Omental fat pad (tissue), 4 donors: ENCODE results near the gene FBXO8. TPM values are rescaled to one million over a fixed set of nuclear protein-coding genes. Genes with fewer than 3 reads are reported as not detected.

Source experiments
- ATAC-seq: fragments of 150-250 bp; one replicate; pipeline ENCODE4 v1.9.1; 2016; ENCODE audit warnings: mild to moderate bottlenecking, moderate library complexity; ENCODE audit not compliant: low FRiP score
- DNase-seq: peaks from one replicate; pipeline ENCODE4 v3.0.0-alpha.2; 2019; ENCODE audit warnings: low spot score
- total RNA-seq, 4 donors: library from RNA; depleted of rRNA; stranded (reverse); fragments of >200 nt; gene quantifications; one replicate each; pipeline ENCODE4 v1.1.0, GENCODE V29; 2016
- TF ChIP-seq, protein P1 (sequence below), 3 donors: fragments of 450-650 bp; IDR thresholded peaks; one replicate each; pipeline ENCODE4 v1.5.1; 2016 to 2017; ENCODE audit warnings: antibody characterized with exemption in 3 of 3, mild to moderate bottlenecking in 3 of 3, moderate library complexity in 2 of 3

Gene FBXO8
- total RNA-seq, 4 donors from 2014 or later: 15.9 to 50.8 (median 30.3) TPM

DNA sequence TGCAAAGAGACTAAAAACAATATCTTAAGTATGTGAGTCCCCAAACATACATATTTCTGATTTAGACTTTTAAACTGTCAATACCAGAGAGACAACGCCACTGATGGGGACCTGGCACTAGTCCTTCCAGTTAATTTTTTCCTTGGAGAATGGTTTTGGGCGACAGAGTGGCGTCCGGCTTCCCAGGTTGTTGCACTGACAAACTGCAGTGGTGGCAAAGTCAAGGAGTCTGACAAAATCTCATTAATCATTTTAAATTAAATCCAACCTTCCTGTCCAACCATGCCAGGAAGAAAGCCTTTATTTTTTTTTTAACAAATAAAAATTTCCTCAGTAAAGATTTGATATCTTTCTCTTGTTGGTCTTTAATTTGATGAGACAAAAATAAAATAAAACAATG is 52.8 kb downstream of the FBXO8 start:
- TF ChIP-seq, protein P1, sequence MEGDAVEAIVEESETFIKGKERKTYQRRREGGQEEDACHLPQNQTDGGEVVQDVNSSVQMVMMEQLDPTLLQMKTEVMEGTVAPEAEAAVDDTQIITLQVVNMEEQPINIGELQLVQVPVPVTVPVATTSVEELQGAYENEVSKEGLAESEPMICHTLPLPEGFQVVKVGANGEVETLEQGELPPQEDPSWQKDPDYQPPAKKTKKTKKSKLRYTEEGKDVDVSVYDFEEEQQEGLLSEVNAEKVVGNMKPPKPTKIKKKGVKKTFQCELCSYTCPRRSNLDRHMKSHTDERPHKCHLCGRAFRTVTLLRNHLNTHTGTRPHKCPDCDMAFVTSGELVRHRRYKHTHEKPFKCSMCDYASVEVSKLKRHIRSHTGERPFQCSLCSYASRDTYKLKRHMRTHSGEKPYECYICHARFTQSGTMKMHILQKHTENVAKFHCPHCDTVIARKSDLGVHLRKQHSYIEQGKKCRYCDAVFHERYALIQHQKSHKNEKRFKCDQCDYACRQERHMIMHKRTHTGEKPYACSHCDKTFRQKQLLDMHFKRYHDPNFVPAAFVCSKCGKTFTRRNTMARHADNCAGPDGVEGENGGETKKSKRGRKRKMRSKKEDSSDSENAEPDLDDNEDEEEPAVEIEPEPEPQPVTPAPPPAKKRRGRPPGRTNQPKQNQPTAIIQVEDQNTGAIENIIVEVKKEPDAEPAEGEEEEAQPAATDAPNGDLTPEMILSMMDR (IDR thresholded peaks at IDR 0.05): no peak
- DNase-seq (no peak), ATAC-seq (no peak)

DNA sequence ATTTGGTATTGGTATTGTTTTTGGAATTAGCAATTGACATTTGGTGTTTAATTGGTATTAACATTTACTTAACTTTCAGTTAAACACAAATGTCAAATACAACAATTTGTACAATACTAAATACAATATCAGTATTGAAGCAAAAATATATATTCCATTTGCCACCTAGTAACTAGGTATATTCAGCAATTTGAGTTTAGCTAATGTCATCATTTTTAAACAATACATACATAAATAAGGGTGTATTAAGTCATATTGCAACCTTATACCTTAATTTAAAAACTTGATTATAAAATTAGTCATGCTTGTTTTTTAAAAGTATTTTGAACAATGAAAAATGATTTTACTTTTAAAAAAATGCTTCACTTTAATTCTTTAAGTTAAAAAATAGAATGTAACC is 53.3 kb downstream of the FBXO8 start:
- DNase-seq (no peak), ATAC-seq (no peak)
- TF ChIP-seq, protein P1 (IDR thresholded peaks at IDR 0.05): no peak

DNA sequence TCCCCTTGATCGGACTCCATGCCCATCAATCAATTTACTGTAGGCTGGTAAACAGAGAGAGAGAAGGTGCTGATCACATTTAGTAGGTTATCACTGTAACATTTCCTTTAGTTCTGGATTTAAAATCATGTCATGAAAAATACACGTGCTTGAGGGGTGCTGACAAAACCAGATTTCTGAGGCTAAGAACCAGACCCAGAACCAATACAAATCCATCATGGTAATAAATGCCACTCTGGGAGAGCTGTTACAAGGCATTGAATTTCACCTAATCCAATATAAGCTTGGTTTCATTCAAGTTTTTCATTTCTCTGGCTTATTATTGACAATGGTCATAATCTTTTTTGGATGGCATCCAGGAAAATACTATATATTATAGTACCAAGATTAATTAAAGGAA is 54.5 kb downstream of the FBXO8 start:
- no peak for DNase-seq
- no peak for ATAC-seq
- TF ChIP-seq, protein P1 (IDR thresholded peaks at IDR 0.05): no peak

DNA sequence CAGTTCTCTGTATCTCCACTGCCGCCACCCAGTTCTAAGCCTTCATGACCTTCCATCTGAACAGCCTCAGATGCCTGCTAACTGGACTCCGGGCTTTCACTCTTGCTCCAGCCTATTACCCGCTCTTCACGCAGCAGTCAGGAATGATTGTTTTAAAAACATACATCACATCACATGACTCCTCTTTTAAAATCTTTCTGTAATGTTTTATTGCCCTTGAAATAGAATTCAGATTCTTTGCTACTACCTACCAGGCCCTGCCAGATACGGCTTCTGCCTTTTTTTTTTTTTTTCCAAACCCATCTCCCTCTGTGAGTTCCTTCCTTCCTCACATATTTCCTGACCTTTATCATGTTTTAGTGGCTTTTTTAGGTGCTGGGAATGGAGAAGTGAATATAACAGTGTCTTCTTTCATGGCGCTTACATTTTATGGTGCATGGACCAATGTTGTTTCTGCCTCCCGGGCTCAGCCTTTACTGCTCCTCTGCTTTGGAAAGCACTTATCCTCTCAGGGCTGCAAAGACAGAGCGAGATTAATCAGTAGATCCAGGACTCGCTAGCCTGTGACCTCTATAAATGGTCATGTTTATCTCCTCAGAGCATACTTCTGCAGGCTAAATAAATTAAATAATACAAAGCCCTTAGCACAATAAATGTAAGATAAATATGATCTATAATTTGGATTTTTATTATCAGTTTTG is 58.0 kb downstream of the FBXO8 start:
- TF ChIP-seq, protein P1 (IDR thresholded peaks at IDR 0.05): no peak
- no peak for DNase-seq

DNA sequence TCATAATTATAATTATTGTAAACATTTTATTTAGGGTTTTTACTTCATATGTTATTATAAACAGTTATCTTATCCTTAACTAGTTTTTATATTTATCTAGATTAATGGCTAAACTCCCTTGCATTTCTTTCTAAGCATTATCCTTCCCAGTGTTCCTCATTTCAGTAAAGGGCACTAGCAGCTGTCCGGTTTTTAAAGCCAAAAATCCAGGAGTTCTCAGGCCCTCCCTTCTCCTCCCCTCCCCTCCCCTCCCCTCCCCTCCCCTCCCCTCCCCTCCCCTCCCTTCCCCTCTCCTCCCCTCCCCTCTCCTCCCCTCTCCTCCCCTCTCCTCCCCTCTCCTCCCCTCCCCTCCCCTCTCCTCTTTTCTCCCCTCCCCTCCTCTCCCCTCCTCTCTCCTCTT is 58.9 kb downstream of the FBXO8 start:
- ATAC-seq: no peak
- TF ChIP-seq, protein P1 (IDR thresholded peaks at IDR 0.05): no peak
- no peak for DNase-seq

More for the DNA sequence above, 58.0 kb downstream of the FBXO8 start:
- ATAC-seq: no peak

DNA sequence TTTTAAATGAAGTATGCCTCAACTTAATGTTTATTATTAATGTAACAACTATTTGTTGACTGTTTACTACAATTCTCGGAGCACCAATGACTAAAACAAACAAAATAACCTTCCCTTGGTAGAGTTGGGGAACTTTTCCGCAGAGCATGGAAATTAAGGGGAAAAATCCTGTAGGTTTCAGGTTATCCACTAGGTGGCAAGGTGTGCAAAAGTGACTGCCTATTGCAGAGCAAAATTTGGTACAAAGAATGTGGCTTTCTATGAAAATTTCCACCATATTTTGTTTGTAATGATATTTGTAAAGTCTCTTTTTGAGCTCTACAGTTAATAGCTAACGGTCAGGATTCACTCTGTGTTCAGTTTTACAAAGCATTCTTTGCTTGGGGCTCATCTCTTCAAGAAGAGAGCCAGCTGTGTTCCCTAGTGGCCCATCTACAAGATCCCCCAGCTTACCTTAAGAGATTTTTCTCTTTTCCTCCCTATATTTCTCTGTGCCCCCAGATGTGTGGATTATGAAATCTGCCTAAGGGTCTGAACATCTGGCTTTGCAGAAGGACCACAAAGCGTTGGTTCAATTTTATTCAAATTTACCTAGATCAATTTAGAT is 61.1 kb downstream of the FBXO8 start:
- no peak for DNase-seq
- ATAC-seq: no peak
- TF ChIP-seq, protein P1 (IDR thresholded peaks at IDR 0.05): no peak
